Measurements from ENCODE around the gene ASB15. TPM values are rescaled to one million over a fixed set of nuclear protein-coding genes. Genes with fewer than 3 reads are reported as not detected.

The ASB15 gene
- total RNA-seq, 1 donor from 2014 or later: not detected

GRCh38 chr7:123622660-123623386 is 21.2 kb downstream of the ASB15 start:
- DNase-seq (ENCODE audit: low read depth): no peak
- no peaks in the 10 kb centered on the region for H3K36me3 ChIP-seq (ENCODE audit: control insufficient read depth, insufficient read depth, low read length)
- no peaks in the 10 kb centered on the region for H3K27me3 ChIP-seq (ENCODE audit: control insufficient read depth, insufficient read depth, low read length)
- TF ChIP-seq CTCF (IDR thresholded peaks at IDR 0.05; ENCODE audit: insufficient read depth, low read length, poor library complexity, severe bottlenecking): no peak
- no peak overlapping the region for H3K4me3 ChIP-seq (ENCODE audit: low read depth, low read length)

GRCh38 chr7:123624527-123625183 is 23.0 kb downstream of the ASB15 start:
- no peak for DNase-seq (ENCODE audit: low read depth)
- H3K27me3 ChIP-seq (ENCODE audit: control insufficient read depth, insufficient read depth, low read length): no peaks in the 10 kb centered on the region
- peak; percentile 54 for TF ChIP-seq CTCF (IDR thresholded peaks at IDR 0.05; ENCODE audit: insufficient read depth, low read length, poor library complexity, severe bottlenecking)
- H3K36me3 ChIP-seq (ENCODE audit: control insufficient read depth, insufficient read depth, low read length): no peaks in the 10 kb centered on the region
- H3K4me3 ChIP-seq (ENCODE audit: low read depth, low read length): no peak overlapping the region

- Histone ChIP-seq H3K4me3 (ENCODE audit: low read depth, low read length) (no peak overlapping the region), H3K36me3 (ENCODE audit: control insufficient read depth, insufficient read depth, low read length) (no peaks in the 10 kb centered on the region), H3K27me3 (ENCODE audit: control insufficient read depth, insufficient read depth, low read length) (no peaks in the 10 kb centered on the region)
- no peak for DNase-seq (ENCODE audit: low read depth)
- no peak for TF ChIP-seq CTCF (IDR thresholded peaks at IDR 0.05; ENCODE audit: insufficient read depth, low read length, poor library complexity, severe bottlenecking)
Observed at GRCh38 chr7:123625254-123625653, 23.6 kb downstream of the ASB15 start.

- H3K36me3 ChIP-seq (ENCODE audit: control insufficient read depth, insufficient read depth, low read length): no peaks in the 10 kb centered on the region
- no peak for TF ChIP-seq CTCF (IDR thresholded peaks at IDR 0.05; ENCODE audit: insufficient read depth, low read length, poor library complexity, severe bottlenecking)
- no peak overlapping the region for H3K4me3 ChIP-seq (ENCODE audit: low read depth, low read length)
- DNase-seq (ENCODE audit: low read depth): no peak
- no peaks in the 10 kb centered on the region for H3K27me3 ChIP-seq (ENCODE audit: control insufficient read depth, insufficient read depth, low read length)
Observed at GRCh38 chr7:123627851-123628250, 26.2 kb downstream of the ASB15 start.

GRCh38 chr7:123628829-123629228 is 27.2 kb downstream of the ASB15 start:
- DNase-seq (ENCODE audit: low read depth): no peak
- TF ChIP-seq CTCF (IDR thresholded peaks at IDR 0.05; ENCODE audit: insufficient read depth, low read length, poor library complexity, severe bottlenecking): no peak
- Histone ChIP-seq H3K36me3 (ENCODE audit: control insufficient read depth, insufficient read depth, low read length) (no peaks in the 10 kb centered on the region), H3K27me3 (ENCODE audit: control insufficient read depth, insufficient read depth, low read length) (no peaks in the 10 kb centered on the region), H3K4me3 (ENCODE audit: low read depth, low read length) (no peak overlapping the region)

All from kidney epithelial cell (primary cell).